Measurements from ENCODE around the gene ITGA6.

ITGA6 gene

DNA sequence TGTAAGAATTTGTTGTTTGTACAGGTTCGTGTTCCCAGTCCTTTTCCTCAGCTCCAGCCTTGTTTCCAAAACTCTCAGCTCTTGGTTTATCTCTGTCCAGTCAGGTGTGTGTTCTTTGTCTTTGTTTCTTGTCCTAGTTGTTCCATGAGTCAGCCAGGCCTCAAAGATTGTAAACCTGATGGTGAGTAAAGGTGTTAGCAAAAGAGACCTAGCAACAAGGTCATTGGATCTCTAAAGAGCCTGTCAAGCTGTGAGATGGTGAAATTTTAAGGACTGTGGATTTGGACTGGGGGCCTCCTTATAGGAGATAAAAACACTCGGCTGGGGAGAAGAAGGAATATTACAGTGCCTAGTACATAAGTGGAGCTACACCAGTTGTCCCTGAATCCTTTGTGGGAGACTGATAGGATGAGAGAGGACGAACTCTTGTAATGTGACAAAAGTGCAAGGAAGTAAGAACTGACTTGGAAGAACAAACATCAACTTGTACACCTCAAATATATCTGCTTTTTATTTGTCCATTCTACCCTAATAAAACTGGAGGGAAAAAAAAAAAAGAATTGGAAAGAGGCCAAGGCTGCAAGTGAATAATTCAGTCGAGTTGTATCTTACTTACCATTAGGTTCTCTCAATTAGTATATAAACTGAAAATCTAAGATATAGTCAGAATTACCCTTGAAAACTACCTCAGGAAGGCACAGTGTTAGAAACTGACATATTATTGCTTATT, 37.2 kb downstream of the ITGA6 start:
- DNase-seq, result no peak

DNA sequence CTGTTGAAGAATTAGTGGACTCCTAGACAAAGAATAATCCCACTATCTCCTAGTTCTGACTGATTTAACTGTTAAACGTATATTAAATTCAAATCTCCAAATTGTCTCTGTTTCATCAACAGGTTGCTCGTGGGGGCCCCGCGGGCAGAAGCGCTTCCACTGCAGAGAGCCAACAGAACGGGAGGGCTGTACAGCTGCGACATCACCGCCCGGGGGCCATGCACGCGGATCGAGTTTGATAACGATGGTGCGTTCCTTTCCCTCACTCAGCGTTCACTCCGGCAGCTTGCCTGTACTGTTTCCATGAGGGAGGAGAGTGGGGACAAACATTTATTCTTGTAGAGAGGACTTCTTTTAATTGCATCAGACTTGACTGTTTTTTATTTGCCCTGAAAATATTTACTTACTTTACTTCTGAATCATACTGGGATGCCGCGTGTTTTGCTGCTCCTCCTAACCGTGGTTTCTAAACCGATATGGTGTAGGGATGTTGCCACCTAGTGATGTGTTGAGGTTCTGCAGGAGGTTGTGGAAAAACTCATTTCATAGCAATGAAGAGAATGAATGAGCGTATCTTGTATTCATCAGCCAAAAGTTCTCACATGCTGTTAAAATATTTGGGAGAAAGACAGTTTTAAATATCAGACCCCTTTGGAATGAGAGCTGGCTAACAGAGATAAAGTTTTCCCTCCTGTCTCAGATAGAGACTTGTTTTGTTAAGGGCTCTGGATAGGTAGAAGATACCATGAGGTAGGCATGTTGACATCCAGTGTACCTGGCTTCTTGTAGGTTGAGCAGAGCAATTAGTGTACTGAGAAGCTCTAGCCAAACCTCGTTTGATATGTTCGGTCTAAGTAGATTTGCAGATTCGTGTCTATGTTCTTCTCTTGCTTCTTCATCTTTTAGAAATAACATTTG, 38.3 kb downstream of the ITGA6 start:
- DNase-seq, result peak in 50 of 58 donors; percentile 4 to 77 (median 38)

DNA sequence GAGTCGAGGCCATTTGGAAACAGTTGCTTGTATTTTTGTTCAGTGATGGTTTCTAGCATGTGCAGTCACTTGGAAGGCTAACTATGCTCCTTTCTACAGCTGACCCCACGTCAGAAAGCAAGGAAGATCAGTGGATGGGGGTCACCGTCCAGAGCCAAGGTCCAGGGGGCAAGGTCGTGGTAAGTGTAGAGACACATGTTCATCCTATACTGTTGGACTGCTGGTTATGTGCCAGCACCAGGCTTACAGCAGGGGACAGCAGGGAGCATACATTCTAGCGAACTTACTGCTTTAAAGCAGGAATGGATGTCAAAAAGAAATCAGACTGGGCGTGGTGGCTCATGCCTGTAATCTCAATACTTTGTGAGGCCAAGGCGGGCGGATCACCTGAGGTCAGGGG, 40.0 kb downstream of the ITGA6 start:
- DNase-seq, result no peak

DNA sequence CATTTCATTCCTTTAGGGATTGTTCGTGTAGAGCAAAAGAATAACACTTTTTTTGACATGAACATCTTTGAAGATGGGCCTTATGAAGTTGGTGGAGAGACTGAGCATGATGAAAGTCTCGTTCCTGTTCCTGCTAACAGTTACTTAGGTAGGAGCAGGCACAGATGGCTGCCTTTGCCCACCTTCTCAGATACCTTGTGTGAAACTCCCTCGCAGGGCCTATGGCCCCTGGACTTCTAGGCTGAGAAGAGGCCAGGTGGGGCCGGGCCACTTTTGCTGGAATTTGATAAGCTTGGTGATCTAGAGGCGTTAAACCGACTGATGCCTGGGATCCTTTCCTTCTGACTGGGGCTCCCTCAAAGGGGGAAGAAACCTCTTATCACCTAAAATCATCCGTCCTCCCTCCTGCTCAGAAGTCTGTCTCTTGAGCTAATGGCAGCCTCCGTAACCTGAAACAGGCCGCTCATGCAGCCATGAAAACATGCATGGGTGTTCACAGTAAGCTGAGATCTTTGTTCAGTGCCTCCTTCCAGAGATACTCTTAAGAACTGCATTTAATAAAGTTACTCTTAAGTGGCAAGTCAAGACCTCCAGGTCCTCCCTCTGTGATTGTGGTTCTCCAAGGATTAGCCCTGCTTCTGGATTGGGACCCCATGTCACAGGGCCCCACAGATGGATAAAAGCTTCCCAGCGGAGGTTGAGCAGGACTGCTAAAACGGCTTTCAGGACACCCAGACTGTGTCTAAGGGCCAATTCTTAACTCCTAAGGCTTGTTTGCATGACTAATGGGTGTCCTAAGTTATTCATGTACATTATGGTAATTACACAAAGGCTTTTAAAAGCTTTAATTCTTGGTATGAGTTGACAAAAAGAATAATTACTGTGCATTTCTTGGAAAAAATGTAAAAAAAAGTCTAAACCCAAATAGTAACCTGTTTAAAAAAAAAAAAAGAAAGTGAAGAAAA, 43.9 kb downstream of the ITGA6 start:
- no peak for DNase-seq

DNA sequence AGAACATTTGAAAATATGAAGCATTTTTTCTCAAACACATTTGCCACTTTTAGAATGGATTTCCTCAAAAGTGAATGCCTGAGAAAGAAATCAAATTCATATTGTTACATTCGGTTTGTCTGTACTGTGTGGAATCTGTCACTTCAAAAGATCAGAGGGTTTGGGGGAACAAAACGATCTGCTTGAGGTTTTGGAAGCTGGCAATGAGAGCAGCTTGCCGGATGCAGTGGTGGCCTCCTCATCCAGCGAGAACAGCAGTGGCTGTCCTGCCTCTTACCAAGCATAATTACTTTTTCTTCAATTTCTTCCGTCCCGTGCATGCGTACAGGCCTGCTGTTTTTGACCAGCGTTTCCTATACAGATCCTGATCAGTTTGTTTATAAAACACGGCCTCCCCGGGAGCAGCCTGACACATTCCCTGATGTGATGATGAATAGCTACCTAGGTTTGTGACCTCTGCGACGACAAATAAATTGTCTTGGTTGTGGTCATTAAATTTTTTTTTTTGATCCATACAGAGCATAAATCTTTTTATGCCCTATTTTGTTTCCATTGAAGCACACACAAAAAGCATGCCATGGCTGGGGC, 45.2 kb downstream of the ITGA6 start:
- no peak for DNase-seq

DNA sequence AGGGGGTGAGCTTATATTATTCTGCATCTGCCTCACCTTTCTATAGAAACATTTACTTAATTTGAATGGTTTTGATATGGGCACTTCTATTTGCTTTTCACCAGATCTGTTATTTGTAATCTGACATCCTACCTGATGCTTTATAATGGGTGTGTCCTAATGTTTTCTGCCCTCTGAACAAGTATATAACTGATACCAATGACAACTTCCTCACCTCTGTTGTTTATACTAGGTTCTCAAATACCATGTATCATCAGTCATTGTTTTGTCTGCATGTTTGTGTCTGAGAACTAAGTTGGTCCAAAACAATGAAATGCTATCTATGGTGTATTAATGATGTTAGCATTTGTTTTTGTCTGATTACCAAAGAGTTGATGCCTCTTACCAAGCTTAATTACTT, 45.8 kb downstream of the ITGA6 start:
- no peak for DNase-seq

DNA sequence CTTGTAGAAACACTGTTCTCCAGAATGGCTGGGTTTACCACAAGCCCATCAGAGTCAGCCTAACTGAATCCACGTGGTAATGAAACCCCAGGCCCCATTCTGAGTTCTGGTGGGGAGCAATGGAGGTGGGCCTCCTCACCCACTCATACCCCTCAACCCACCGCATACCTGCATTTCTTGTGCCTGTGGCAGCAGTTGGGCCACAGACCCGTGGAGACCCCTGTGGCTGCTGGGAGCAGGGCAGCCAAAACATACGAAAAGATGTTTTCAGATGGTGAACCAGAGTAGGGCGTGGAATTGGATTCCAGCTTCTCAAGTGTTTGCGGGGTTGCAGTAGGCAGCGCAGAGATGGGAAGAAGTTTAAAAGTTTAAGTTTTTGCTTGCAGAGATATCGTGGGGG, 51.0 kb downstream of the ITGA6 start:
- no peak for DNase-seq

DNA sequence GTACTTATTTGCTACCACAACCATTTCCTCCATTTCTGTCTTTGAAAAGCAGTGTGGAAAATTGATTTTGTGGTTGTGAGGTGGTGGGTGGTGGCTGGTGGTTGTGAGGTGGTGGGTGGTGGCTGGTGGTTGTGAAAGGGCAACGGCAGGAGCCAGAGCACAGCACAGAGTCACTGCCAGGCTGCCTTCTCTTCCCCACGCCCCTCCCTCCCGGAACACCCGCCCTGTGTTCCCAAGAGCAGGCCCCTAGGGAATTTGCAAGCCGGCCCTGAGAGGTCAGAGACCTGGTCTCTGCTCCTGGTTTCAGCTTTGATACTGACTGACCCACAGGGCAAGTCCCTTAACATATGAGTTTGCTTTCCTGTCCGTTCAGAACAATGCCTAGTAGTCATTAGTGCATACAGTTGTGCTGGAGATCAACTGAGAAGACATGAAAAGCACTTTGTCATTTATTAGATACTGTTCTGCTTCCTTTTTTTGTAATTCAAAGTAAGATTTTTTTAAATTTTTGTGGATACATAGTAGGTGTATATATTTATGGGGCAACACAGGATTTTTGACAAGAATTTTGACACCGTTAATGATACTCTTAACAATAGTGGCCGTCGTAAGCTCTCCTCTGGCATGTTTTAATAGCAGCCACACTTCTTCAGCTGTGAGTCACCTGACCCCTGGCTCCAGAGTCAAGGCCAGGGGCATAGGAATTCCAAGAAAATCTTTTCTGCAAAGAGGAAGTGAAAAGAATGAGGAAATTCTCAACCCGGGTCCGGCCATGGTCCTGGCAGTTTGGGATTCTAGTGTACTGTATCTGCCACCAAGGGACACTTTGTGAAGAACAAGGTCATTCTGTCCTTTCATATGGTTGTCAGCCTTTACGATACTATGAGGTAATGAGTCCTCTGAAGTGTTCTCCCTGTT, 53.2 kb downstream of the ITGA6 start:
- DNase-seq, result no peak

DNA sequence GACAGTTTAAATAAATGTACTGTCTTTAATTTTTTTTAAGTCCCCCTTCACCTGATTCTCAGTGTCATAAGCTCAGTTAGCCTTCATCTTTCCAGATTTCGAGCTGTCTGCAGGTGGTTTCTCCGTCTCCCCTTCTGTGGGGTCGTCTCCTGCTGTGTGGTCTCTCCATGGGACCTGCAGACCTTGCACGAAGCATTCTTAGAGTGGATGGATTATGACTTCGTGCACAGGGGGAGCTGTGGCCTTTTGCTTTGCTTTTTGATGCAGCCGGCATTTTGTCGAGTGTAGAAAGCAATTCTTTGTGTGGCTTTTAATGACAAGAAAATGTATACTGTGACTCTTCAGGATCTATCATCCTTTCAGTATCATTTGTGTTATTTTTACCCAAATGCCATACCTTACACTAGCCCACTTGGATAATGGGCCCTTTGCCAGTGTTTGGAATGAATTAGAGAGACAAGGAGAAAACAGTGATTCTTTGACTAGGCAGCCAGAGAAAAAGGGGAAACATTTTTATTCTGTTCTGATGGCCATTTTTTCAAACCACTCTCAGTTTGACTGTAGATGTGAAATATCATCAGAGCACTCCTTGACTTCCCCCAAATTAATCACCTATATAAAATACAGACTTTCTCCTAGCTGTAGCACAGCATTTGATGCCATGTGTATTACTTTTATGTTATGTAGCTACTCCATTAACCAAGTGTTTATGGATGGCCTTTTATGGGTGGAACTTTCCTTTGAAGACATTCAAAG, 54.3 kb downstream of the ITGA6 start:
- no peak for DNase-seq

DNA sequence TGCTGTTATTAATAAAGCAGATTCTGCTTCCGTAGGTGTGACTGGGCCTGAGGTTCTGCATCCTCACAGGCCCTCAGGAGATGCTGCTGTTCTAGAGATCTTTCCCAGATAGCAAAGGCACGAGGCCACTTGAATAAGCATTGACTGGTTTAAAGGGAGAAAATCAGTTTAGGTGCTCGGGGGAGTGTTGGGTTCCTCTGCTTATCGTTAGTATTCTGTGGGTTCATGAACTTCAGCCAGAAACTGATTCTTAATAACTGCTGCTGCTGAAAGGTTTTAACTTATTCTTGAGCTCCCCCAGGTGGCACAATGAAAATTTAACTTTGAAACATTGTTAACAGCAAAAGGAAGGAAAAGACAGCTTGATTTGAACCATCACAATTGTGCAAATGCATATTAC, 56.9 kb downstream of the ITGA6 start:
- no peak for DNase-seq

DNA sequence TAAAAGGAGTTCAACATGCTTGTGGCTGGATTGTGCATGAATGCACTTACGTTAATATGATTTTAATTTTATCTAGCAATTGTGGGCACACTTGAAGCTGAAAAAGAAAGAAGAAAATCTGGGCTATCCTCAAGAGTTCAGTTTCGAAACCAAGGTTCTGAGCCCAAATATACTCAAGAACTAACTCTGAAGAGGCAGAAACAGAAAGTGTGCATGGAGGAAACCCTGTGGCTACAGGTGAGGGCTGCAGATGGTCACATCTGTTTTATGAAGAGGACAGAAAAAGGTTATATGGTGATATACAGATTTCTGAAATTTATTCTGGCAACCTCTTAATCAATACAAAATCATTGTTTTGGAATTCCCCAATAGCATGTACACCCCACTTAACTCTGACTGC, 57.3 kb downstream of the ITGA6 start:
- no peak for DNase-seq

DNA sequence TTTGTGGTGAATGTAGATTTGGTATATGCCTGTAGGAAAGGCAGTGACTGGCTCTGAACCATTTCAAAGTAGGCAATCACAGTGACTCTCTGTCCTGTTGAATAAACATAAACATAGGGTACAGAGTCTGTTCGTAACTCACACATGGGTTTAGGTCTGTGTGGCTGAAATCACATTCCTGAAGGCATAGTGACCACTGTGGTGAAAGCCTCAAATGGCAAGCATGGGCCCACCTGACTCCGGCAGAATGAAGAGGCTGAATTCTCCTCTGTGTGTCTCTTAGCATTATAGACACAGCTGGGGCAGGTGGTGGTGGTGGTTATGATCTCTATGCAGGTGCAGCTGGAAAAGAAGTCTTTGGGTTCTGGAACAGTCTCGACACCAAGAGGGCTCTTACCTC, 61.2 kb downstream of the ITGA6 start:
- no peak for DNase-seq

DNA sequence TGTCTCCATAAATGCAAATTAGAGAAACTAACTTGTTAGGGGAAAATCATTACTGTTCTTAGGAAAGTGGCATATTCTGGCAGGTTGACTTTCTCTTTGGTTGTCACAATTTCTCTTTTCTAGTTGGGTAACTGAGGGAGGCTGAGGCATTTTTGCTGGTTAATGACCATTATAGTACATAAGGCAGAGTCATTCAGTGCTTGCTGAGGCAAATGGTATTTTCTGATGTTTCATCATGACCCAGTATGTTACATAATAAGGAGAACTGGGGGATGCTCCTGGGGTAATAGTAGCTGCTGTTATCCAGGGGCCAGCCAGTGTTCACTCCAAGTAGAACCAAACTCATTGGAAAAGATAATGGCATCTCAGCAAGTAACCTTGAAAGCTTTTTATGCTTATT, 62.3 kb downstream of the ITGA6 start:
- no peak for DNase-seq

DNA sequence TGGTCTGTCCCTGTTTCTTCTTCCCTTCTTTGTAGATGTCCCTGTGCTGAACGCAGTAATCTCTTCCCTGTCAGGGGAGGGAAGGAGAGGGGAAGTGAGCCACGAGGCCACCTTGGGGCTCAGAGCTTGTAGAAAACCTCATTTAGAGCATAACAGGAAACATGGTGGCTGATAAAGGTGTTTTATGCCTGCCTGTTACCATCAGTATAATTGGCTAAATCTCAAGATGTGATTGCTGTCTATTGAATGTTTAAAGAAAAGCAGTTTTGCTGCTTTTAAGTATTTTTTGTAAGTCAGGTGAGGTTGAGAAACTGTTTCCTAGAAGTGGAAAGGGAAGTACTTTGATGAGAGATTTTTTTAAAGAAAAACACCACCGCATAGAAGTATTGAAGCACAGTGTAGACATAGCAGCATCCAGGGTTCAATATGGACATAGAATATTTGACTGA, 68.8 kb downstream of the ITGA6 start:
- DNase-seq, result no peak

DNA sequence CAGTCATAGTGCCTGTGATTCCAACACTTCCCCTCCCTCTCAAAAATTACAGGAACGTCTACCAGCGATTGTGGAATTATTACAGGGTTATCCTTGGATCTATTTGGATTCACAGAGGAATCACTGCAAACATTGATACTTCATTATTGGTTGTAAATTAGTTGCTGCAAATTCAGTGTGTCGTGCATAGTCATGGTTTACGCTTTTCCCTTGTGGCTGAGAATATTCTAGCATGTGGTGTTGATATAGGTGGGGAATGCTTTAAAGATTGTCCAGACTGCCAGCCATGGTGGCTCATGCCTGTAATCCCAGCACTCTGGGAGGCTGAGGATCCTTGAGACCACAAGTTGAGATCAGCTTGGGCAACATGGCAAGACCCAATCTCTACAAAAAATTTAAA, 79.8 kb downstream of the ITGA6 start:
- DNase-seq, result no peak

DNA sequence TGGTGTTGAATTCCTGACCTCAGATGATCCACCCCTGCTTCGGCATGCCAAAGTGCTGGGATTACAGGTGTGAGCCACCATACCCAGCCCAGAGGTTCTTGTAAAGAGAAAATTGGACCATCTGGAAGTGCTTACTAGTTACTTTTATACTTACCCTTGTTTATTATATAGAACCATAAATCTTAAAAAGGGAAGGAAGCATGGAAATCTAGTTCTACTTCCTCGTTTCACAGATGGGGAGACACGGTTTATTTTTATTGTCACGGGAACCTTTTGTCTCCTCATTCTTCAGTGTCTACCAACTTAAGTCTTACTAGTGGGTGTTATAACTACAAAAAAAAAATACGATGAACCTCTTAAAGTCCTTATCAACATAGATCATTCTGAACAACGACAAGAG, 82.7 kb downstream of the ITGA6 start:
- no peak for DNase-seq

DNA sequence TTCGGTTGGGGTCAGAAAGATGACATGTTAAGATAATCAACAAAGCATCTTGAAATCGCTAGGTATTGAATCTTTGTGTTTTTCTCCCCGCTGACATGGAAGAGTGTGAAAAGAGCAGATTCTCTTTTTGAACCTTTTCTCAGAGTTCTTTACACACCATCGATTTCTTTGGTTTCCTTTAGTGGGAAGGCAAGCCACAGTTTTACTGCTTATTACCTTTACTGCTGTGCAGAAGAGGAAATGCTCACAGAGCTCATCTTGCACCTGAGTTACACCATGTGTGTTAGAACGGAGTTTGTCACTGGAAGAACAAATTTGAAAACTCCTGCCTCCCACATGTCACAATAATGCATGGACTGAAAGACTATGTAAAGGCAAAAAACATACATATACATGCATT, 83.2 kb downstream of the ITGA6 start:
- DNase-seq, result no peak

DNA sequence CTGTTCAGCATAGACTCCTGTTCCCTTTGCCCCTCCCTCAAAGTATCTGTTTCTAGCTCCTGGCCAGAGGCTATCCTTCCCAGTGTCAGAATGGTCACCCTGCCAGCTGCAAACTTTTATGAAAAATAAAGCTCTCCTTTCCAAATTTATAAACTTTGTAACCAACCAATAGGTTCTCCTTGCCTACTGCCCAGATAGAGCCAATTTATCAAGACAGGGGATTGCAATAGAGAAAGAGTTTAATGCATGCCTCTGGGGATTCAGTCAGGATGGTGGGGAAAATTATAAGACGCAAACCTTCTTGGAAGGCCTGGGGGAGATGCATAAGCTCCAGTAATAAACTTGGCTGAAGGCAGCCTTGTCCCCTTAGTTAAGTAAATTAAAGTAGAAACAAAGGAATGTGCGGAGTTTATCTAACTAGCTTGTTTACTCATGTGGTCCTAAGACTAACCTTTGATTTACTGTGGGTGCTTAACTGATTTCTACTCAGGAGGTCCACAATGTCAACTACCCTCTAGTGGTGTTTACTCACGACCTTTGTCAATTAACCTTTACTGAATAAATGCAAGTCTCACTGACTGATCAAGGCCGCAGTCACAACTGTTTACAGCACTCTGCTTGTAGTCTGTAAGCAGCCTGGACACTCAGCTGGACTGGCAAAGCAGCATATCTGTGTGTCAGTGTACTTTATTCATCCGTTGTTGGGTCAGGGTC, 85.6 kb downstream of the ITGA6 start:
- no peak for DNase-seq

DNA sequence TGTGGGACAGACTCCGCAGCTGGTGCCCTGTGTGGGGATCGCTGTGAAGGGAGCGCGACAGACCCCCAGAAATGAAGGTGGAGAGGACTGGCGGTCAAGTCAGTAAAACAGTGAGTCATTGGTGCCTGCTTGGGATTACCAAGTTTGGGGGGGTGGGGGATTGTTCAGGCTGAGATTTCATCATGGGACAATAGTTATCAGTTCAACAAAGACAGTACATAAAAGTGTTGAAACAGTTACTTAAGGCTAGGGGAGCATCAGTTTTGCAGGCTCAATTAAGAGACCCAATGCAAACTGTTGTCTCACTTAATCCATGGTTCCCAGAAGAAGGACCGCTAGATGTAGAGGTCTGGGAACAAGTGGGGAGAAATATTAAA, 86.1 kb downstream of the ITGA6 start:
- DNase-seq, result no peak
